B cell (primary cell): ENCODE measurements around the gene FLG2. TPM values are rescaled to one million over a fixed set of nuclear protein-coding genes. Genes with fewer than 3 reads are reported as not detected.

ENCODE experiments used
- ATAC-seq: fragments of 200-7000 bp; cut with Tn5 transposase; one replicate; pipeline ENCODE4 v1.10.0; 2021; ENCODE audit warnings: low read depth, mild to moderate bottlenecking, moderate number of reproducible peaks, moderate library complexity
- CTCF ChIA-PET: fragments of 350-600 bp; sonication (Branson Sonifier 250); formaldehyde crosslinking; loops from one replicate; lab custom pipeline; 2021; ENCODE audit warnings: antibody characterized with exemption, inconsistent platforms; lab: Charles Lee
- POLR2A ChIA-PET: fragments of 350-600 bp; sonication (Branson Sonifier 250); formaldehyde crosslinking; loops from one replicate; lab custom pipeline; 2021; ENCODE audit warnings: antibody characterized with exemption; lab: Charles Lee
- DNase-seq: peaks from one replicate; pipeline ENCODE4 v3.0.0; 2013
- H2AFZ ChIP-seq: 2 replicates; pipeline ENCODE4 v1.6.1; 2012; ENCODE audit warnings: mild to moderate bottlenecking, low read depth, low read length; ENCODE audit not compliant: insufficient read depth, poor library complexity, severe bottlenecking
- H3K27ac ChIP-seq, 2 donors: 1 replicate in 1 of 2; 2 replicates in 1 of 2; pipeline ENCODE4 v1.5.1; 2012 to 2013; ENCODE audit warnings: low read length in 2 of 2, mild to moderate bottlenecking in 2 of 2, moderate library complexity in 1 of 2
- H3K27me3 ChIP-seq, 4 experiments: fragments of 200-600 bp in 1 of 4; sonication (generic) in 1 of 4; replicated peaks in 1 of 4; 1 replicate in 2 of 4; 2 replicates in 2 of 4; pipeline versions ENCODE4 v1.6.1 to v1.7.0; 2013 to 2016; ENCODE audit warnings: low read length in 3 of 4, mild to moderate bottlenecking in 2 of 4, mixed read lengths in 1 of 4, moderate library complexity in 1 of 4; ENCODE audit not compliant: insufficient read depth in 4 of 4, control insufficient read depth in 3 of 4; ENCODE audit errors: control extremely low read depth in 1 of 4
- H3K36me3 ChIP-seq, 2 experiments: replicated peaks in 1 of 2; 1 replicate in 1 of 2; 2 replicates in 1 of 2; pipeline versions ENCODE4 v1.6.1 to v1.7.1; 2013; ENCODE audit warnings: low read length in 1 of 2; ENCODE audit not compliant: insufficient read depth in 2 of 2, control insufficient read depth in 1 of 2; ENCODE audit errors: control extremely low read depth in 1 of 2, extremely low read depth in 1 of 2
- H3K4me1 ChIP-seq, 2 donors: fragments of 200-600 bp in 1 of 2; sonication (generic) in 1 of 2; 1 replicate in 1 of 2; 2 replicates in 1 of 2; pipeline versions ENCODE4 v1.5.1 to v1.6.1; 2013 to 2017; ENCODE audit warnings: low read length in 2 of 2; ENCODE audit not compliant: control insufficient read depth in 2 of 2, insufficient read depth in 2 of 2
- H3K4me2 ChIP-seq: replicated peaks from 2 replicates; pipeline ENCODE3; 2012; ENCODE audit warnings: mild to moderate bottlenecking, low read depth, low read length; ENCODE audit not compliant: poor library complexity, severe bottlenecking
- H3K4me3 ChIP-seq, 5 experiments: fragments of 200-600 bp in 1 of 5; sonication (generic) in 1 of 5; 1 replicate in 3 of 5; 2 replicates in 2 of 5; pipeline versions ENCODE4 v1.5.1 to v1.7.0; 2011 to 2016; ENCODE audit warnings: low read length in 4 of 5, mild to moderate bottlenecking in 4 of 5, low read depth in 2 of 5, control low read depth in 1 of 5, moderate library complexity in 1 of 5; ENCODE audit not compliant: insufficient read depth in 1 of 5; ENCODE audit errors: control extremely low read depth in 1 of 5, extremely low read depth in 1 of 5
- H3K79me2 ChIP-seq: fragments of 200-600 bp; sonication (generic); one replicate; pipeline ENCODE4 v1.6.0; 2016; ENCODE audit warnings: low read length; ENCODE audit not compliant: control insufficient read depth, insufficient read depth
- H3K9ac ChIP-seq: fragments of 200-600 bp; sonication (generic); 2 replicates; pipeline ENCODE4 v1.6.1; 2017; ENCODE audit warnings: mild to moderate bottlenecking, low read length, moderate library complexity
- H3K9me3 ChIP-seq, 3 donors: one replicate each; pipeline versions ENCODE4 v1.6.1 to v1.7.1; 2013; ENCODE audit warnings: low read length in 2 of 3; ENCODE audit not compliant: control insufficient read depth in 2 of 3, insufficient read depth in 1 of 3; ENCODE audit errors: control extremely low read depth in 1 of 3
- H4K20me1 ChIP-seq: 2 replicates; pipeline ENCODE4 v1.6.0; 2012; ENCODE audit warnings: mild to moderate bottlenecking, low read length; ENCODE audit not compliant: insufficient read depth, control insufficient read depth, poor library complexity, severe bottlenecking
- H3K27ac Mint-ChIP-seq: one replicate; pipeline ENCODE4 v1.8.0; 2021; ENCODE audit warnings: mixed read lengths
- H3K27me3 Mint-ChIP-seq: one replicate; pipeline ENCODE4 v1.8.0; 2021; ENCODE audit warnings: mixed read lengths
- H3K4me1 Mint-ChIP-seq: one replicate; pipeline ENCODE4 v1.8.0; 2021; ENCODE audit warnings: mixed read lengths
- H3K4me3 Mint-ChIP-seq: one replicate; pipeline ENCODE4 v1.8.0; 2021; ENCODE audit warnings: mixed read lengths
- H3K9me3 Mint-ChIP-seq: one replicate; pipeline ENCODE4 v1.8.0; 2022; ENCODE audit warnings: mixed read lengths; ENCODE audit not compliant: insufficient read depth
- CTCF ChIP-seq: fragments of 200-600 bp; IDR thresholded peaks from one replicate; pipeline ENCODE4 v1.8.0; 2022; ENCODE audit warnings: antibody characterized with exemption, mild to moderate bottlenecking
- EZH2 ChIP-seq: IDR thresholded peaks from 2 replicates; pipeline ENCODE4 v1.6.1; 2012; ENCODE audit warnings: borderline replicate concordance, low read depth, mild to moderate bottlenecking, moderate library complexity, low read length; ENCODE audit not compliant: insufficient read depth, poor library complexity, severe bottlenecking
- WGBS: methylation state at CpG from one replicate; pipeline ENCODE4 v1.1.5; 2013; ENCODE audit warnings: missing lambda C conversion rate; ENCODE audit not compliant: insufficient coverage; 5-methylcytosine and 5-hydroxymethylcytosine counted together
- intact Hi-C: fragments of 100-400 bp; cut with micrococcal nuclease; formaldehyde crosslinking; loops from one replicate; pipeline ENCODE4 v1.10.0; 2022
- polyA plus RNA-seq: library from polyadenylated mRNA; depleted of rRNA; stranded (reverse); fragments of >200 nt; gene quantifications from 2 replicates; pipeline ENCODE4 v1.2.3, GENCODE V29; 2012
- total RNA-seq, 2 donors: library from RNA; stranded (reverse); fragments of 120-200 nt in 1 of 2; gene quantifications; 1 replicate in 1 of 2; 2 replicates in 1 of 2; pipeline versions ENCODE4 v1.2.3 to v1.2.4, GENCODE V29; 2013 to 2022

The FLG2 gene
- total and polyA plus RNA-seq, 2 donors (not counting 1 experiment from before 2014, with no cell fraction given): not detected

- no peak for ATAC-seq
- Histone ChIP-seq H3K27me3 (peaks cover 0 to 13% (median 0%) of the 10 kb centered on the region in 4 experiments), H3K4me1 (no peaks in the 10 kb centered on the region), H3K27ac (no peak overlapping the region), H2AFZ (no peak overlapping the region), H3K9me3 (no peaks in the 10 kb centered on the region), H3K36me3 (no peaks in the 10 kb centered on the region), H3K9ac (no peak overlapping the region), H3K4me2 (no peak overlapping the region), H3K79me2 (no peaks in the 10 kb centered on the region), H3K4me3 (no peak overlapping the region), H4K20me1 (no peaks in the 10 kb centered on the region)
- Mint-ChIP-seq H3K27ac (no peak overlapping the region), H3K27me3 (peaks cover 12% of the 10 kb centered on the region), H3K4me3 (no peak overlapping the region), H3K4me1 (no peaks in the 10 kb centered on the region), H3K9me3 (peaks cover 3% of the 10 kb centered on the region)
- CTCF ChIA-PET: interaction anchor here (1.2 to 1.7 kb wide), 3 partner anchors 9 to 101 kb away, joined by 3 to 9 read pairs (median 4); no protein-coding TSS in a partner anchor
- intact Hi-C loops: no loop called here
- no peak for TF ChIP-seq EZH2
- TF ChIP-seq CTCF: no peak
- DNase-seq: no peak
- POLR2A ChIA-PET: no interaction called here
- WGBS: no CpG with 5 or more reads among the region's 1 CpG
These were observed 3.1 kb downstream of the FLG2 start for GRCh38 chr1:152356736-152357135.

DNA sequence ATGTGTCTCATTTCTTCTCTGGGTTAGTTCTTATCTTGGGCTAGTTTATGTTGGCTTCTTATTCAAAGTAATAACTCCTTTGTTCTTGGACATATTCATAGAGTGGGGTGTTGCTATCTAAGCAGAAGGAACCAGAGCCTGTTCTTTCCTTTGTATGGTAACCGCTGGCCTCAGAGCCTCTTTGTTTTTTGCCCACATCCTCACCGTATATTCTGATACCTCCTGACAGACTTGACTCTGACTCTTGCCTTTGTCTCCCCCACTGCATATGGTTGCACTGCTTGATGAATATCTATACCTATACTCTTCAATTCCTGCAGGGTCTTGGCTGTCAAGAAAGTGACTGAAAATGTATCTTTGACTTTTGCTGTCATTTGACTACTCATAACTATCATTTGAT, 10.2 kb downstream of the FLG2 start:
- ChIA-PET POLR2A (no interaction called here), CTCF (interaction anchor here (2.9 kb wide), 1 partner anchor 109 kb away, joined by 52 read pairs; no protein-coding TSS in a partner anchor)
- no peaks in the 10 kb centered on the region for H3K36me3 ChIP-seq
- no peak for TF ChIP-seq CTCF
- no peak for TF ChIP-seq EZH2
- H3K4me3 Mint-ChIP-seq: no peak overlapping the region
- H3K79me2 ChIP-seq: no peaks in the 10 kb centered on the region
- H3K27ac ChIP-seq: no peak overlapping the region
- H2AFZ ChIP-seq: no peak overlapping the region
- intact Hi-C loops: loop anchor here (5.0 kb wide), 1 partner anchor 157 kb away; no protein-coding TSS in a partner anchor
- H3K4me3 ChIP-seq: no peak overlapping the region
- no peaks in the 10 kb centered on the region for H3K9me3 Mint-ChIP-seq
- H3K9ac ChIP-seq: no peak overlapping the region
- no peaks in the 10 kb centered on the region for H4K20me1 ChIP-seq
- H3K27ac Mint-ChIP-seq: no peak overlapping the region
- no peaks in the 10 kb centered on the region for H3K9me3 ChIP-seq
- H3K4me1 ChIP-seq: no peaks in the 10 kb centered on the region
- H3K27me3 ChIP-seq: peaks cover 0 to 5% (median 2%) of the 10 kb centered on the region in 4 experiments
- no CpG with 5 or more reads among the region's 2 CpGs for WGBS
- no peaks in the 10 kb centered on the region for H3K4me1 Mint-ChIP-seq
- DNase-seq (no peak), ATAC-seq (no peak)
- H3K4me2 ChIP-seq: no peak overlapping the region
- H3K27me3 Mint-ChIP-seq: peaks cover 4% of the 10 kb centered on the region
